WERI-Rb-1 (cell line): Measurements from ENCODE around the gene SLC5A1.

ENCODE experiments used
- DNase-seq: peaks from one replicate; pipeline ENCODE4 v3.0.0-alpha.2; 2020
- H3K27ac ChIP-seq: fragments of 250-450 bp; sonication (Bioruptor Pico); 2 replicates; pipeline ENCODE4 v1.5.1; 2020; ENCODE audit warnings: mild to moderate bottlenecking, moderate library complexity
- H3K27me3 ChIP-seq: fragments of 250-450 bp; sonication (Bioruptor Pico); 2 replicates; pipeline ENCODE4 v1.5.1; 2021; ENCODE audit warnings: mild to moderate bottlenecking, low read depth, moderate library complexity; ENCODE audit not compliant: insufficient read depth, severe bottlenecking
- H3K36me3 ChIP-seq: fragments of 250-450 bp; sonication (Bioruptor Pico); 2 replicates; pipeline ENCODE4 v1.5.1; 2020; ENCODE audit warnings: mild to moderate bottlenecking, moderate library complexity
- H3K4me3 ChIP-seq: 2 replicates; pipeline ENCODE4 v1.5.1; 2011; ENCODE audit warnings: low read depth, mild to moderate bottlenecking, control low read depth, low read length
- H3K9me3 ChIP-seq: fragments of 250-450 bp; sonication (Bioruptor Pico); 2 replicates; pipeline ENCODE4 v1.5.1; 2021; ENCODE audit warnings: mild to moderate bottlenecking, moderate library complexity; ENCODE audit not compliant: severe bottlenecking
- TF ChIP-seq, protein P1 (sequence below): IDR thresholded peaks from 2 replicates; pipeline ENCODE4 v1.5.1; 2011; ENCODE audit warnings: low read depth, mild to moderate bottlenecking, control low read depth, inconsistent platforms, low read length

Gene SLC5A1

DNA sequence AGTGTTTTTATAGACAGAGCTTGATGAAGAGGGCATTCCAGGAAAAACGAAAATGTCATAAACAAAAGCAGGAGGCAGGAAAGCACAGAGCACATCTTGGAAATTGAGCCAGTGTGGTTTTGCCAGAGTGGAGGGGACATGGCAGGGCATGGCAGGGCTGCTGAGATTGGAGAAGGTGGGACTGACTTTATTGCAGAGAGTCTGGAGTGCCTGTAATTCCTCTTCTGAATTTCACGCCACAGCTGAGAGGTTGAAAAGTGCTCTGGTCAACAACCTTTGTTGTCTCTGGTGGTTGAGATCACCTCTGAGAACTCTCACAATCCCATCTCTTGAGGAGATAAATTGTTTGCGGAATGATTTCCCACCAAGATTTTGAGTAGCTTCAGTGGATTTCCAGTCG lies 16.4 kb downstream of the SLC5A1 start:
- peaks cover 22% of the 10 kb centered on the region for H3K27me3 ChIP-seq
- TF ChIP-seq, protein P1, sequence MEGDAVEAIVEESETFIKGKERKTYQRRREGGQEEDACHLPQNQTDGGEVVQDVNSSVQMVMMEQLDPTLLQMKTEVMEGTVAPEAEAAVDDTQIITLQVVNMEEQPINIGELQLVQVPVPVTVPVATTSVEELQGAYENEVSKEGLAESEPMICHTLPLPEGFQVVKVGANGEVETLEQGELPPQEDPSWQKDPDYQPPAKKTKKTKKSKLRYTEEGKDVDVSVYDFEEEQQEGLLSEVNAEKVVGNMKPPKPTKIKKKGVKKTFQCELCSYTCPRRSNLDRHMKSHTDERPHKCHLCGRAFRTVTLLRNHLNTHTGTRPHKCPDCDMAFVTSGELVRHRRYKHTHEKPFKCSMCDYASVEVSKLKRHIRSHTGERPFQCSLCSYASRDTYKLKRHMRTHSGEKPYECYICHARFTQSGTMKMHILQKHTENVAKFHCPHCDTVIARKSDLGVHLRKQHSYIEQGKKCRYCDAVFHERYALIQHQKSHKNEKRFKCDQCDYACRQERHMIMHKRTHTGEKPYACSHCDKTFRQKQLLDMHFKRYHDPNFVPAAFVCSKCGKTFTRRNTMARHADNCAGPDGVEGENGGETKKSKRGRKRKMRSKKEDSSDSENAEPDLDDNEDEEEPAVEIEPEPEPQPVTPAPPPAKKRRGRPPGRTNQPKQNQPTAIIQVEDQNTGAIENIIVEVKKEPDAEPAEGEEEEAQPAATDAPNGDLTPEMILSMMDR: no peak
- no peak overlapping the region for H3K4me3 ChIP-seq
- no peaks in the 10 kb centered on the region for H3K36me3 ChIP-seq
- no peaks in the 10 kb centered on the region for H3K9me3 ChIP-seq
- H3K27ac ChIP-seq: no peak overlapping the region
- DNase-seq: no peak

DNA sequence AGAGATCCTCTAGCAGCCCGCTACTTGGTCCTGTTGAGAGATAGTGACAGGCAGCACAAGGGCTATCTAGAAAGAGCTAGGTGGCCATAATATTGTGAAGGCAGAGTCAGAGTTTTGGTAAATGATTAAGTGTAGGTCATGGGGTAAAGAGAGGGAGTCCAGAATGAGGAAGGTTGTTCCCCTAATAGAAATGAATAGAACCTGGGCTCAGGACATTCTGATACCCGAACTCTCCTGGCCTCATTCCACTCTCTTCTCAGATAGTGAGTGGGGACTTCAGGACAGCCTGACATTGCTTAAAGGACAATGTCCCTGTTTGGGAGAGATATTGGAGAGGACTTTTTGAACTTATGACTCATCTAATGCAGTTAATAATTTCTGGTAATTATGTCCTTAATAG lies 20.6 kb downstream of the SLC5A1 start:
- TF ChIP-seq, protein P1: no peak
- DNase-seq: no peak
- Histone ChIP-seq H3K36me3 (no peaks in the 10 kb centered on the region), H3K4me3 (no peak overlapping the region), H3K9me3 (no peaks in the 10 kb centered on the region), H3K27ac (no peak overlapping the region), H3K27me3 (peaks cover 30% of the 10 kb centered on the region)

DNA sequence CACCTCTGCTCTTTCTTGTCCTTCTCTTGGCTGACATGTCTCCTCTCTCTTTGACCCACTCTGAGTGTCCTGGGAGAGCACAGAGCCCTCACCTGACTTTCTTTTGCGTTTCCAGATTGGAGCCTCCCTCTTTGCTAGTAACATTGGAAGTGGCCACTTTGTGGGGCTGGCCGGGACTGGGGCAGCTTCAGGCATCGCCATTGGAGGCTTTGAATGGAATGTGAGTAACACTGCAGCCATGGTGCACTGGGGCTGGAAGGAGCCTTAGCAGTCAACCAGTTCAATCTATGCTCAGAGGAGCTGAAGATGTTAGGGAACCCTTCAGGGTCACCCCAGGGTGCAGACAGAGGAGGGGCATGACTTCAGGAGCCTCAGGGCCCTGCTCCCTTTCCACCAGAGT lies 23.8 kb downstream of the SLC5A1 start:
- no peak overlapping the region for H3K4me3 ChIP-seq
- no peak for DNase-seq
- H3K9me3 ChIP-seq: no peaks in the 10 kb centered on the region
- H3K36me3 ChIP-seq: no peaks in the 10 kb centered on the region
- no peak overlapping the region for H3K27ac ChIP-seq
- TF ChIP-seq, protein P1: no peak
- H3K27me3 ChIP-seq: peaks cover 29% of the 10 kb centered on the region

DNA sequence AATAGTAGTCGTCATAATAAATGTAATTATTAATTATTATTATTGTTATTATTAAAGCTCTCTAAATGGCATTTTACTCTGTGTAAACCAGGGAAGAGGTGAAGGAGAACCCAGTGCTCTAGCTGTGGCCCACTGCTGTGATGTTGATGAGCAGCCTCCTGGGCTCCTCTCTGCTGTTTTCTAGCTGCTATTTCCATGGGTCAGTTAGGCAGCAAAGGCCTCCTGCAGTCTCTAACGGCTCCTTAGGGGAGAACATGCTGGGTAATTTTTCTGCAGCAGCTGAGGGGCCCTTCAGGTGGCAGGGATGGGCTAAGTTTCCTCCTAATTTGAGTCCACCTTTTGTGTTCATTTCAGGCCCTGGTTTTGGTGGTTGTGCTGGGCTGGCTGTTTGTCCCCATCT lies 24.6 kb downstream of the SLC5A1 start:
- Histone ChIP-seq H3K27ac (no peak overlapping the region), H3K9me3 (no peaks in the 10 kb centered on the region), H3K27me3 (peaks cover 35% of the 10 kb centered on the region), H3K4me3 (no peak overlapping the region), H3K36me3 (no peaks in the 10 kb centered on the region)
- no peak for DNase-seq
- TF ChIP-seq, protein P1: no peak

DNA sequence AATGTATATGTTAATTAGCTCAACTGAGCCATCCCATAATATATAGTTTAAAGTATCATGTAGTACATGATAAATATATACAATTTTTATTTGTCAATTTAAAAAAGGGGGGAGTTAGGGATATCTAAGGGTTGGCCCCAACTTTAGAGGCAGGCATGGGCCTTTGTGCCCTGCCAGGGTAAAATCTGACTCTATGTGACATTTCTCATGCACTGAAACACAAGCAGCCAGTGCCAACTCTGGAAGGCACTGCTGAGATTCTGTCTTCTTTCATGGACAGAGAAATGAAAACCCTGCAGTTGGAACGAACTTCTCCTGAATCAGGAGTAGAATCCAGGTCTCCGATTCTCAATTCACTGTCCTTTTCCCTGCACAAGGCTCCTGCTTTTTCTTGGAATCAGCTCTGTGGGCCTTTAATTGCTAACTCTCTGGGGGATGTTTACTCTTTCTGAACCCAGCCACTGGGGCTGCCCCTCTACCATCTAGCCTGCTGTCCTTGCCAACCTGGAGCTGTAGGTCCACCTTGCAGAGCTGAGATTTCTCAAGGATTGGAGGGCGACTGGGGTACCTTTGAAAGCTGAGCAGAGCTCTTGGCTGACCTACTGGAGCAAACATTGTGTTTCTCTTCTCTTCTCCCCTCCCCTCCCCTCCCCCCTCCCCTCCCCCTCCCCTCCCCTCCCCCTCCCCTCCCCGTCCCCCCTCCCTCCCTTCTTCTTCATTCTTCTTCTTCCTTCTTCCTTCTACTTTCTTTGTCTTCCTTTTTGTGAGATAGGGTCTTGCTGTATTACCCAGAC lies 26.7 kb downstream of the SLC5A1 start:
- Histone ChIP-seq H3K4me3 (no peak overlapping the region), H3K36me3 (no peaks in the 10 kb centered on the region), H3K9me3 (no peaks in the 10 kb centered on the region), H3K27me3 (peaks cover 53% of the 10 kb centered on the region), H3K27ac (no peak overlapping the region)
- TF ChIP-seq, protein P1: no peak
- DNase-seq: no peak

DNA sequence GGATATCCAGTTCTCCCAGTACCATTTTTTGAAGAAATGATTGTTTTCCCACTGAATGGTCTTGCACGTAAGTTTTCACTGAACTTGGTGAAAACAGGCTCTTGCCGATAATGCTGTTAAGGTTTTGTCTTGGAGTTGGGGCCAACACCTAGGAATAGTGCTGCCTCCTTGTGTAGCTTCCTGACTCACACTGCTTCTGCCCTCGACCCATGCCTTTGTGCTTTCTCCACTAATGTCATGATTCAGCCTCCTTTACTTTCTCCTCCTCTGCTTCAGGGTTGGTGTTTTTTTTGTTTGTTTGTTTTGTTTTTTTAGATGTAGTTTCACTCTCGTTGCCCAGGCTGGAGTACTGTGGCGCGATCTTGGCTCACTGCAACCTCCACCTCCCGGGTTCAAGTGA lies 30.2 kb downstream of the SLC5A1 start:
- Histone ChIP-seq H3K27me3 (peaks cover 66% of the 10 kb centered on the region), H3K4me3 (no peak overlapping the region), H3K36me3 (no peaks in the 10 kb centered on the region), H3K27ac (no peak overlapping the region), H3K9me3 (no peaks in the 10 kb centered on the region)
- DNase-seq: no peak
- TF ChIP-seq, protein P1: no peak
